A549 (cell line): ENCODE data around the gene FASTKD2. TPM values are rescaled to one million over a fixed set of nuclear protein-coding genes. Genes with fewer than 3 reads are reported as not detected.
A peak's percentile ranks its signal among the peaks of the same experiment; 100 is the strongest.

Source experiments
- ATAC-seq, 2 experiments: fragments of 200-7000 bp in 1 of 2; fragments of >200 bp in 1 of 2; cut with Nextera tagmentation in 1 of 2; cut with Tn5 transposase in 1 of 2; 3 replicates each; pipeline versions ENCODE4 v1.8.0 to v1.9.1; 2018 to 2020; ENCODE audit warnings: mild to moderate bottlenecking in 1 of 2, moderate library complexity in 1 of 2
- CTCF ChIA-PET: fragments of 300-600 bp; sonication (Branson Sonifier 250); formaldehyde crosslinking; extraction: SDS; loops from one replicate; lab custom pipeline; 2021; ENCODE audit warnings: antibody characterized with exemption, inconsistent platforms; lab: Yijun Ruan, JAX
- POLR2A ChIA-PET: fragments of 350-600 bp; formaldehyde crosslinking; extraction: SDS; loops from one replicate; lab custom pipeline; 2021; ENCODE audit warnings: antibody characterized with exemption, inconsistent platforms; lab: Yijun Ruan, JAX
- DNase-seq, 2 experiments: peaks; one replicate each; pipeline versions ENCODE4 v3.0.0 to v3.0.0-alpha.2; 2011 to 2016; ENCODE audit warnings: low read depth in 1 of 2, low spot score in 1 of 2
- FAIRE-seq: peaks from 2 replicates; lab custom pipeline; 2011; peaks lifted over from hg19 to GRCh38; lab: Jason Lieb, UNC
- H3K27ac ChIP-seq, 2 experiments: fragments of >200 bp; sonication (Bioruptor Twin); formaldehyde crosslinking; 3 replicates each; pipeline ENCODE4 v1.5.1; 2016 to 2017
- H3K4me1 ChIP-seq: fragments of >200 bp; sonication (Bioruptor Twin); formaldehyde crosslinking; 3 replicates; pipeline ENCODE4 v1.6.1; 2016
- H3K4me2 ChIP-seq: fragments of >200 bp; sonication (Bioruptor Twin); formaldehyde crosslinking; 3 replicates; pipeline ENCODE4 v1.6.1; 2016
- H3K4me3 ChIP-seq: fragments of >200 bp; sonication (Bioruptor Twin); formaldehyde crosslinking; 3 replicates; pipeline ENCODE4 v1.5.1; 2016
- H3K9me3 ChIP-seq: fragments of >200 bp; sonication (Bioruptor Twin); formaldehyde crosslinking; 3 replicates; pipeline ENCODE4 v1.6.1; 2016
- CBX8 ChIP-seq: fragments of 200-600 bp; sonication (generic); IDR thresholded peaks from 2 replicates; pipeline ENCODE4 v1.6.1; 2016
- CEBPB ChIP-seq, 2 experiments: fragments of >200 bp in 1 of 2; sonication (Bioruptor Twin) in 1 of 2; formaldehyde crosslinking in 1 of 2; IDR thresholded peaks; 2 replicates each; pipeline ENCODE4 v1.6.1; 2012 to 2016
- CHD2 ChIP-seq: fragments of 150-350 bp; IDR thresholded peaks from 2 replicates; pipeline ENCODE4 v1.6.1; 2014; ENCODE audit warnings: low read length; ENCODE audit not compliant: partially characterized antibody
- CTCF ChIP-seq: fragments of >200 bp; sonication (Bioruptor Twin); formaldehyde crosslinking; IDR thresholded peaks from 3 replicates; pipeline ENCODE4 v1.5.1; 2016
- EHMT2 ChIP-seq: fragments of 200-600 bp; sonication (generic); IDR thresholded peaks from 2 replicates; pipeline ENCODE4 v1.6.1; 2016; ENCODE audit warnings: antibody characterized with exemption, low read depth, mild to moderate bottlenecking, moderate library complexity
- EP300 ChIP-seq, 2 experiments: fragments of >200 bp; sonication (Bioruptor Twin); formaldehyde crosslinking; IDR thresholded peaks; 2 replicates in 1 of 2; 3 replicates in 1 of 2; pipeline ENCODE4 v1.6.1; 2016 to 2017
- FOSB ChIP-seq: fragments of 250-450 bp; sonication (Bioruptor Pico); IDR thresholded peaks from 2 replicates; pipeline ENCODE4 v1.5.0; 2020; ENCODE audit warnings: mild to moderate bottlenecking, moderate library complexity
- FOSL2 ChIP-seq, 2 experiments: fragments of 450-650 bp in 1 of 2; fragments of >200 bp in 1 of 2; sonication (Bioruptor Twin) in 1 of 2; formaldehyde crosslinking; IDR thresholded peaks; 2 replicates each; pipeline versions ENCODE4 v1.5.0 to v1.6.1; 2016 to 2020; ENCODE audit warnings: mild to moderate bottlenecking in 1 of 2, moderate library complexity in 1 of 2
- FOXS1 ChIP-seq: fragments of 250-450 bp; sonication (Bioruptor Pico); IDR thresholded peaks from 2 replicates; pipeline ENCODE4 v1.5.0; 2020; ENCODE audit warnings: mild to moderate bottlenecking, moderate library complexity
- HES2 ChIP-seq: fragments of >200 bp; sonication (Bioruptor Twin); formaldehyde crosslinking; IDR thresholded peaks from 2 replicates; pipeline ENCODE4 v1.6.1; 2016
- HOXB13 ChIP-seq: fragments of 250-450 bp; sonication (Bioruptor Pico); IDR thresholded peaks from 2 replicates; pipeline ENCODE4 v1.5.0; 2020; ENCODE audit warnings: low read depth, mild to moderate bottlenecking, moderate library complexity
- JUNB ChIP-seq: fragments of >200 bp; sonication (Bioruptor Twin); formaldehyde crosslinking; IDR thresholded peaks from 2 replicates; pipeline ENCODE4 v1.6.1; 2016
- KDM1A ChIP-seq: fragments of 200-600 bp; sonication (generic); IDR thresholded peaks from 2 replicates; pipeline ENCODE4 v1.6.1; 2016; ENCODE audit warnings: low read depth, mild to moderate bottlenecking
- KDM5A ChIP-seq: fragments of 200-600 bp; sonication (generic); IDR thresholded peaks from 2 replicates; pipeline ENCODE4 v1.6.1; 2016; ENCODE audit warnings: antibody characterized with exemption, mild to moderate bottlenecking
- MAFK ChIP-seq: fragments of 450-650 bp; IDR thresholded peaks from 2 replicates; pipeline ENCODE4 v1.6.1; 2014; ENCODE audit not compliant: partially characterized antibody
- MAZ ChIP-seq: fragments of 150-350 bp; IDR thresholded peaks from 2 replicates; pipeline ENCODE4 v1.6.1; 2014; ENCODE audit warnings: antibody characterized with exemption, low read depth, low read length, borderline replicate concordance
- MYC ChIP-seq: IDR thresholded peaks from 2 replicates; pipeline ENCODE4 v1.6.1; 2012; ENCODE audit warnings: mild to moderate bottlenecking, inconsistent platforms, low read length, improper control_type of control experiment, borderline replicate concordance
- NFE2L2 ChIP-seq: fragments of 150-350 bp; conservative IDR thresholded peaks from 2 replicates; pipeline ENCODE4 v1.6.1; 2014; ENCODE audit warnings: low read length
- NPAS2 ChIP-seq: fragments of 250-450 bp; sonication (Bioruptor Pico); IDR thresholded peaks from 2 replicates; pipeline ENCODE4 v1.8.0; 2022; ENCODE audit warnings: mild to moderate bottlenecking, moderate library complexity, borderline replicate concordance
- POLR2A ChIP-seq: IDR thresholded peaks from 2 replicates; pipeline ENCODE4 v1.6.1; 2012; ENCODE audit warnings: mild to moderate bottlenecking, low read length
- RAD21 ChIP-seq, 2 experiments: fragments of >200 bp in 1 of 2; sonication (Bioruptor Twin) in 1 of 2; formaldehyde crosslinking in 1 of 2; IDR thresholded peaks in 1 of 2; conservative IDR thresholded peaks in 1 of 2; 2 replicates in 1 of 2; 3 replicates in 1 of 2; pipeline ENCODE4 v1.6.1; 2012 to 2018; ENCODE audit warnings: inconsistent platforms in 1 of 2
- RARB ChIP-seq: fragments of 250-450 bp; sonication (Bioruptor Pico); IDR thresholded peaks from 2 replicates; pipeline ENCODE4 v1.8.0; 2021; ENCODE audit warnings: mild to moderate bottlenecking, moderate library complexity
- RCOR1 ChIP-seq: fragments of 150-350 bp; IDR thresholded peaks from 2 replicates; pipeline ENCODE4 v1.6.1; 2014; ENCODE audit warnings: antibody characterized with exemption, low read length, low read depth
- RFX5 ChIP-seq: fragments of 450-650 bp; IDR thresholded peaks from 2 replicates; pipeline ENCODE4 v1.7.1; 2014; ENCODE audit warnings: antibody characterized with exemption, mild to moderate bottlenecking, moderate library complexity
- RNF2 ChIP-seq: fragments of 200-600 bp; sonication (generic); IDR thresholded peaks from 2 replicates; pipeline ENCODE4 v1.6.1; 2016; ENCODE audit warnings: low read depth, mild to moderate bottlenecking, antibody characterized with exemption, moderate library complexity, borderline replicate concordance
- SREBF2 ChIP-seq: fragments of 450-650 bp; IDR thresholded peaks from 2 replicates; pipeline ENCODE4 v1.6.1; 2014; ENCODE audit warnings: mild to moderate bottlenecking, moderate library complexity
- TFCP2L1 ChIP-seq: fragments of 250-450 bp; sonication (Bioruptor Pico); IDR thresholded peaks from 2 replicates; pipeline ENCODE4 v1.5.0; 2021; ENCODE audit warnings: mild to moderate bottlenecking
- USF2 ChIP-seq: fragments of 450-650 bp; IDR thresholded peaks from 2 replicates; pipeline ENCODE4 v1.6.1; 2014; ENCODE audit warnings: antibody characterized with exemption
- ZC3H11A ChIP-seq: fragments of 450-650 bp; IDR thresholded peaks from 2 replicates; pipeline ENCODE4 v1.6.1; 2014; ENCODE audit warnings: antibody characterized with exemption, mild to moderate bottlenecking
- ZFP36 ChIP-seq: fragments of 450-650 bp; IDR thresholded peaks from 2 replicates; pipeline ENCODE4 v1.6.1; 2014; ENCODE audit warnings: borderline replicate concordance; ENCODE audit not compliant: partially characterized antibody
- WGBS: methylation state at CpG from one replicate; pipeline ENCODE4 v1.1.6; 2017; ENCODE audit errors: missing lambda C conversion rate; 5-methylcytosine and 5-hydroxymethylcytosine counted together
- polyA plus RNA-seq, 4 experiments: library from polyadenylated mRNA; depleted of rRNA in 3 of 4; stranded (reverse); fragments of >200 nt; fragmentation: RNase III in 1 of 4; extraction: RNeasy Plus Mini Kit Qiagen cat#74134 plus additional on column Dnase treatment in 1 of 4; gene quantifications; 2 replicates in 3 of 4; 3 replicates in 1 of 4; pipeline ENCODE4 v1.2.3, GENCODE V29; 2011 to 2017
- TF ChIP-seq, protein P1 (sequence below): IDR thresholded peaks from 2 replicates; pipeline ENCODE4 v1.6.1; 2012; ENCODE audit warnings: low read depth, borderline replicate concordance
- TF ChIP-seq, protein P2 (sequence below): IDR thresholded peaks from 2 replicates; pipeline ENCODE4 v1.6.1; 2012

Gene FASTKD2
- polyA plus RNA-seq, 2 of the 4 experiments (the other 2 are of a cell fraction) = 35.5 to 60.1 TPM

GRCh38 chr2:206764673-206765241 lies 649 bp upstream of the FASTKD2 start:
- Histone ChIP-seq H3K4me1 (peaks cover 10% of the 10 kb centered on the region), H3K4me2 (peak overlapping the region; percentile 95), H3K27ac (peak overlapping the region; percentile 93 to 95), H3K9me3 (no peaks in the 10 kb centered on the region), H3K4me3 (peak overlapping the region; percentile 84)
- ATAC-seq = peak; percentile 67 to 68
- TF ChIP-seq MAZ = no peak
- TF ChIP-seq EHMT2 = no peak
- no peak for TF ChIP-seq FOSB (CRISPR knock-in tag)
- no peak for TF ChIP-seq EP300 (IDR thresholded peaks at IDR 0.05)
- no peak for TF ChIP-seq ZFP36
- TF ChIP-seq RCOR1 = no peak
- no peak for TF ChIP-seq HOXB13 (CRISPR knock-in tag)
- TF ChIP-seq MAFK = no peak
- TF ChIP-seq RFX5 = no peak
- no peak for TF ChIP-seq FOSL2 (IDR thresholded peaks at IDR 0.05)
- TF ChIP-seq FOSL2 (CRISPR knock-in tag; IDR thresholded peaks at IDR 0.05) = peak; percentile 17; the same call in 1 of the 2 replicates
- TF ChIP-seq POLR2A = no peak
- no peak for TF ChIP-seq RNF2
- TF ChIP-seq, protein P1, sequence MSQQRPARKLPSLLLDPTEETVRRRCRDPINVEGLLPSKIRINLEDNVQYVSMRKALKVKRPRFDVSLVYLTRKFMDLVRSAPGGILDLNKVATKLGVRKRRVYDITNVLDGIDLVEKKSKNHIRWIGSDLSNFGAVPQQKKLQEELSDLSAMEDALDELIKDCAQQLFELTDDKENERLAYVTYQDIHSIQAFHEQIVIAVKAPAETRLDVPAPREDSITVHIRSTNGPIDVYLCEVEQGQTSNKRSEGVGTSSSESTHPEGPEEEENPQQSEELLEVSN = 0 out of 2 replicates have a peak, but pooled peaks have one; percentile 66
- 0 out of 4 replicates have a peak, but pooled peaks of 1 of the 2 experiments have one; percentile 21 for TF ChIP-seq CEBPB (IDR thresholded peaks at IDR 0.05)
- TF ChIP-seq CBX8 = no peak
- TF ChIP-seq NPAS2 = no peak
- TF ChIP-seq CTCF = no peak
- no peak for TF ChIP-seq NFE2L2
- no peak for TF ChIP-seq KDM1A
- TF ChIP-seq TFCP2L1 (CRISPR knock-in tag) = no peak
- TF ChIP-seq FOXS1 (CRISPR knock-in tag) = no peak
- 11% methylated on average over 18 of the region's 18 CpGs for whole genome bisulfite sequencing
- DNase-seq = peak in 1 of 2 experiments; percentile 3
- POLR2A ChIA-PET = interaction anchor here (0.6 to 1.9 kb wide), 7 partner anchors 10 to 765 kb away, joined by 3 to 8 read pairs (median 3); partner anchors contain the start of genes CREB1 and KLF7
- no peak for FAIRE-seq
- CTCF ChIA-PET = interaction anchor here (1.3 kb wide), 1 partner anchor 16 kb away, joined by 6 read pairs; no protein-coding TSS in a partner anchor

GRCh38 chr2:206766057-206766930 lies 888 bp downstream of the FASTKD2 start:
- ATAC-seq = peak in 1 of 2 experiments; percentile 10; a peak in 2 of 6 replicates
- ChIA-PET POLR2A (interaction anchor here (0.8 to 1.9 kb wide), 6 partner anchors 16 to 763 kb away, joined by 3 to 8 read pairs (median 3); partner anchors contain the start of genes CREB1 and KLF7), CTCF (no interaction called here)
- Histone ChIP-seq H3K4me3 (peak overlapping the region; percentile 84), H3K27ac (peak overlapping the region; percentile 93 to 95), H3K9me3 (no peaks in the 10 kb centered on the region), H3K4me1 (peaks cover 10% of the 10 kb centered on the region), H3K4me2 (peak overlapping the region; percentile 95)
- FAIRE-seq = no peak
- DNase-seq = no peak
- TF ChIP-seq SREBF2 (no peak), KDM5A (no peak), RAD21 (conservative IDR thresholded peaks at IDR 0.05 in 1 of 2, IDR thresholded peaks at IDR 0.05 in 1 of 2) (no peak), RNF2 (no peak), RARB (CRISPR knock-in tag) (no peak), MYC (no peak), MAZ (no peak), USF2 (no peak), HES2 (no peak), CEBPB (IDR thresholded peaks at IDR 0.05) (no peak), CHD2 (no peak), JUNB (no peak), ZC3H11A (no peak), ZFP36 (no peak)
- TF ChIP-seq, protein P2, sequence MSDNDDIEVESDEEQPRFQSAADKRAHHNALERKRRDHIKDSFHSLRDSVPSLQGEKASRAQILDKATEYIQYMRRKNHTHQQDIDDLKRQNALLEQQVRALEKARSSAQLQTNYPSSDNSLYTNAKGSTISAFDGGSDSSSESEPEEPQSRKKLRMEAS = no peak
- TF ChIP-seq, protein P1 = no peak
- WGBS = 36% methylated on average over 12 of the region's 12 CpGs
